ENCODE measurements around the gene ARID5B.

ARID5B gene

DNA sequence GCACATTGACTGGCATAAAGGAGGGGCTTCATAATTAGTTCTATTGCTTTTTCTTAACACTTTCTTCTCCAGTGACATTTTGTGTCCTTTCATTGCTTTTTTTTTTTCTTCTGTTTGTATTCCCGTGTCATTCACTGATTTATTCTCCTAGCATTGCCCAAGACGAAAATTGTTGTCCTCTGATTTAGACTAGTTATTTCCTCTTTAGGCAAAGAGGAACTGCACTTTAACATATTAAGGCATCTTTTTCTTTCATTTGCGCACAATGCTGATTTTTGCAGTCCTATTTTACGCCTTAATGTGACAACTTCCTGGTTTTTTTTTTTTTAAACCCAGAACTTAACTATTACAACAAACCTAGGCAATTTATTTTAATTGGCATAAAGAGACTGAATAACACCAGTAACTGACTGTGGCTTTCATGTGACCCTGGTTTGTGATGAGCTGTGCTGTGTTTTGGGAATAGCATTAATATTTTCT, 39.7 kb downstream of the ARID5B start:
- no peak for DNase-seq (ENCODE audit: low spot score)

- peak; percentile 40 for DNase-seq (ENCODE audit: low spot score)
These were observed 41.3 kb downstream of the ARID5B start for GRCh38 chr10:61942604-61943461.

- peak; percentile 35 for DNase-seq (ENCODE audit: low spot score)
These were observed 42.3 kb downstream of the ARID5B start for GRCh38 chr10:61943674-61944378.

DNA sequence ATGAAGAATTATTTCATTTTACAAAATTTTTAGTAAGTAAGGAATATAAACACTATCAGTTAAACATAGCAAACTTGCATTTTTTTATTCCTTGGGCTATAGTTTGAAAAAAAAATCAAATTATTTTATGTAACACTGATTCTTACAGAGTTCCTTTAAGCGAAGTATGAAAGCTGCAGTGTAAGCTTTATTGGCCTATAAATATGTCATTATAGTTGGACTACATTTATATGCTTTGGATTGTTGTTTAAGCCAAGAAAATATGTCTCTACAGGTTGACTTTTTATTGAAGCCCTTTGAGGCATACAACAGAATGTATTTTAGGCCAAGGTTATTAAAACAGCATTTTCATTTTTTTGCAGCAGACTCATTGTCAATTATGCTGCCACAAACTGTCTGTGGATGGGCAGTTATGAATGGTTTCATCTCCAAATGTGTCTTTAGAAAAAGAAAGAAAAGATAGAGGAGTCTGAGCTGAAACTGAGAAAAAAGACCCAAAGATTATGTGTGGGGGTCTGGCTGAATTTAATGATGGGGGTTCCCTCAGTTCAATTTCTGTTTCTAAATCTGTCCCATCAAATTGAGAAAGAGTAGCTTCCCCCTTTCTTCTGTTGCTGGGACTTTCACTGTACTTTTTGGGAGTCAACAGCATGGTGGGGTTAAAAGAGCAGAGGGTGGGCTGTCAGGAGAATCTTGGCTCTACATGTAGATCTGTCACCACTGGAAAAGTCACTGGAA, 43.1 kb downstream of the ARID5B start:
- no peak for DNase-seq (ENCODE audit: low spot score)

GRCh38 chr10:61949687-61950086, 48.2 kb downstream of the ARID5B start:
- DNase-seq (ENCODE audit: low spot score), result no peak

GRCh38 chr10:61950449-61951143, 49.1 kb downstream of the ARID5B start:
- no peak for DNase-seq (ENCODE audit: low spot score)

- DNase-seq (ENCODE audit: low spot score), result no peak
These were observed 49.6 kb downstream of the ARID5B start for GRCh38 chr10:61951144-61951483.

DNA sequence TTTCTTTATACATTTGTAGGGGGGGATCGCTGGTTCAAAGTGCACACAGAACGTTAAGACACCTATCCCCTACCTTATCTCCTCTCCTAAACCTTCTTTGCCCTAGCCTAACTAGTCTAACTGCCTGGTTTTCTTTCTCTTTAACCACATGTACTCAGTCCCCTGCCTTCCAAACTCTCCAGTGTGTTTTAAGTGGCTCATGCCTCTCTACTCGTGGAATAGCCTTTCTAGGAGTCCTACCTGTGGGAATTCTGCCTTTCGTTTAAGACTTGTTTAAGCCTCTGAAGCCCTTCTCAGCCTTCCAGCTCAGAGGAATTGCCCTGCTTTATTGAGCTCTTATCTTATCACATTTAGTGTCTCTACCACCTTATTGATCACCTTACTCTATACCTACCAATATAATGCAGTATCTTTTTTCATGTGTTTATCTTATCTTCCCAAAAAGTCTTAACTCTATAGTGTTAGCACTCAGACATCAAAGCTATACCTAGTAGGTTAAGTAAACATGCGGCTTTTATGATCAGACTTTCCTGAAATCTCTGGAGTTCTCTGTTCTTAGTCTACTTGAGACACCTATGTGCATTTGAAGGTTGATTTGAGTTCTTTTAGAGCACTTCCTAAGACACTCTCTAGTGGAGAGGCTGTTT, 50.7 kb downstream of the ARID5B start:
- DNase-seq (ENCODE audit: low spot score), result no peak

DNA sequence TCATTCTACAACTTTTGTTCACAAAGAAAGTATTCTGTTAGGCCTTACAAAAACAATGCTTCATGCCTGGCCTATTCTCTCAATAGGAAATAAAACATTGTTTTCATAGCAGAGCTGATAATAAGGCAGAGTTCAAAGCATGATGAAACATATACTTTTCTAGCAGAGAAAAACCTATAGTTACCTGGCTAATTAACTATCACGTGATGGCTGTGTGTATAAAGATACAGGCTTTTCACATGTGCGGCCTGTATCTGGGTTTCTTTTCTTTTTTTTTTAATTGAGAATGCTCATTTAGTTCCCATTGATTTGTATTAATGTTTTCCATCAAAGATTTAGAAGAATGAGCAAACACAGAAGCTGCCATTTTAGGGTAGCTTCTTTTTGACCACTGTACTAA, 51.7 kb downstream of the ARID5B start:
- DNase-seq (ENCODE audit: low spot score), result no peak

GRCh38 chr10:61957806-61958205, 56.3 kb downstream of the ARID5B start:
- no peak for DNase-seq (ENCODE audit: low spot score)

- no peak for DNase-seq (ENCODE audit: low spot score)
These were observed 56.8 kb downstream of the ARID5B start for GRCh38 chr10:61958311-61958710.

DNA sequence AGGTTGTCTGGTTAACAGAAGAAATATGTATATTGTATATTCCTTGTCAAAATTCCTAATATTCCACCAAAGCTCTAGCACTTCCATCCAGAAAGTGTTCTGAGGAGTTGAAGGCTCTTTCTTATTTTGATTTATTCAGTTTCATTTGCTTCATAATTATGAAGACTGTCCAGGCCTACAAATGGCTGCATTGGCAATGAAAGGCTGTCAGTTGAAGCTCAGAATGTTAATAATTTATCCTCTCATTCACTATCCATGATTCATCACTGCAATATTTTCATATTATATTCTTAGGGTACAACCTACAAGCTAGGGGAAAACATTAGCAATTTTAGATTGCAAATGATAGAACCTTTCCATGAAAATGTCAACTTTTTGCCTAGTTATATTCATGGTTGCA, 57.3 kb downstream of the ARID5B start:
- DNase-seq (ENCODE audit: low spot score), result no peak

- no peak for DNase-seq (ENCODE audit: low spot score)
These were observed 58.3 kb downstream of the ARID5B start for GRCh38 chr10:61959814-61960213.

DNA sequence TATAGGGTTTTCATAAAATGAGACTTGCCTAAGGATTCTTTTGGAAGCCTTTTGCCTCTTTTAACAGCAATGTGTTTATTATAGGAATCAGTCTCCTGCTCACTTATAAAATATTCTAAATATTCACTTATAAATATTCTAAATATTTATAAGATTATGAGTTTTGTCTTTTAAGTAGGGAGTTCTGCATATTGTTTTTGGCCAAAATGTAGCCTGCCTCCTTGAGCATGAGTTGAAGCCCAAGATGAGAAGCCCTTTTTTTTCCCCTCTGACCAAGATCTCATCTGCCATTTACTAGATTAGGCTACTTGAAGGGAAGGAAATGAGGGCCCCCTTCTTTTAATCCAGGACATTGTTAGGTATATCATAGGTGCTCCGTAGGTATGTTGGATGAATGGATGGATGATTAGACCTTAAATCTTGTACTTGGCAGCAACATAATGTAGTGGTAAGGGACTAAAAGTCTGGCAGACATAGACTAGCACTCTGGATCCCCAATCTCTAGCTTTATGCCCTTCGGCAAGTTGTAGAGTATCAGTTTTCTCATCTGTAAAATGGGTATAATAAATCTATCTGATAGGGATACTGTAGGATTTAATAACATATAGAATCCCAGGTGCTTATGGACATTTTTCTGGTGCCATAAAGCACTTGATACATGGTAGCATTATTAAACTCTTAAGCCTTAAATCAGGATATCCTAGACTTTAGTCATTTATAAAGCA, 59.1 kb downstream of the ARID5B start:
- DNase-seq (ENCODE audit: low spot score), result no peak

GRCh38 chr10:61961278-61961677, 59.8 kb downstream of the ARID5B start:
- no peak for DNase-seq (ENCODE audit: low spot score)

- no peak for DNase-seq (ENCODE audit: low spot score)
These were observed 61.5 kb downstream of the ARID5B start for GRCh38 chr10:61962971-61963370.

- DNase-seq (ENCODE audit: low spot score), result no peak
These were observed 62.2 kb downstream of the ARID5B start for GRCh38 chr10:61963669-61964058.

- no peak for DNase-seq (ENCODE audit: low spot score)
These were observed 62.7 kb downstream of the ARID5B start for GRCh38 chr10:61964059-61964709.

- DNase-seq (ENCODE audit: low spot score), result no peak
These were observed 63.6 kb downstream of the ARID5B start for GRCh38 chr10:61964949-61965702.

Measured in AG20443 (cell line).